AG09319 (cell line): ENCODE measurements around the gene GNG7.
A peak's percentile ranks its signal among the peaks of the same experiment; 100 is the strongest.
"Not testable (repeated sequence)": the region's sequence is repeated elsewhere in the genome, so short reads cannot be mapped to it uniquely, and the experiment has no call there.

Experiments
- DNase-seq: peaks from one replicate; pipeline ENCODE4 v3.0.0-alpha.2; 2010; ENCODE audit warnings: low read depth; ENCODE audit errors: extremely low read depth
- TF ChIP-seq, protein P1 (sequence below): IDR thresholded peaks from 2 replicates; pipeline ENCODE4 v1.5.1; 2011; ENCODE audit warnings: low read depth, mild to moderate bottlenecking, inconsistent platforms, low read length, moderate library complexity

The GNG7 gene

DNA sequence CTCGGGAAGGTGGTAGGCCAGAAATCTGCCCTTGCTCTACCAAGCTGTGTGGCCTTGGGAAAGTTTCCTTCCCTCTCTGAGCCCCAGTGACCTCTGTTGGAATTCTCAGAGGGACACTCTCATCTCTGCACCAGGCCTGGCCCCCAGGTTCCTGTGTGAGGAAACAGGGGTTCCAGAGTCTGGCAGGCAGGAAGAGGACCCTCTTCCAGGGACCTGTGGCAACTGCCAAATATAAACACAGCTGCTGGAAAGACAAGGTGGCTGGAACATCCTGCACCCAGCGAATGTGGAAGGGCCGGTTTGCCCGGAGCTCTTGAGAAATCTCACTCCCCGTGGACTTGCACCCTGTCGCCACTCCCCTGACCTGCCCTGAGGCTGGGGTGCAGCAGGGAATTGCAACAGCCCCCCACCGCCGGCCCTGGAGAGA, 173.8 kb downstream of the GNG7 start:
- TF ChIP-seq, protein P1, sequence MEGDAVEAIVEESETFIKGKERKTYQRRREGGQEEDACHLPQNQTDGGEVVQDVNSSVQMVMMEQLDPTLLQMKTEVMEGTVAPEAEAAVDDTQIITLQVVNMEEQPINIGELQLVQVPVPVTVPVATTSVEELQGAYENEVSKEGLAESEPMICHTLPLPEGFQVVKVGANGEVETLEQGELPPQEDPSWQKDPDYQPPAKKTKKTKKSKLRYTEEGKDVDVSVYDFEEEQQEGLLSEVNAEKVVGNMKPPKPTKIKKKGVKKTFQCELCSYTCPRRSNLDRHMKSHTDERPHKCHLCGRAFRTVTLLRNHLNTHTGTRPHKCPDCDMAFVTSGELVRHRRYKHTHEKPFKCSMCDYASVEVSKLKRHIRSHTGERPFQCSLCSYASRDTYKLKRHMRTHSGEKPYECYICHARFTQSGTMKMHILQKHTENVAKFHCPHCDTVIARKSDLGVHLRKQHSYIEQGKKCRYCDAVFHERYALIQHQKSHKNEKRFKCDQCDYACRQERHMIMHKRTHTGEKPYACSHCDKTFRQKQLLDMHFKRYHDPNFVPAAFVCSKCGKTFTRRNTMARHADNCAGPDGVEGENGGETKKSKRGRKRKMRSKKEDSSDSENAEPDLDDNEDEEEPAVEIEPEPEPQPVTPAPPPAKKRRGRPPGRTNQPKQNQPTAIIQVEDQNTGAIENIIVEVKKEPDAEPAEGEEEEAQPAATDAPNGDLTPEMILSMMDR, result no peak
- DNase-seq, result no peak

DNA sequence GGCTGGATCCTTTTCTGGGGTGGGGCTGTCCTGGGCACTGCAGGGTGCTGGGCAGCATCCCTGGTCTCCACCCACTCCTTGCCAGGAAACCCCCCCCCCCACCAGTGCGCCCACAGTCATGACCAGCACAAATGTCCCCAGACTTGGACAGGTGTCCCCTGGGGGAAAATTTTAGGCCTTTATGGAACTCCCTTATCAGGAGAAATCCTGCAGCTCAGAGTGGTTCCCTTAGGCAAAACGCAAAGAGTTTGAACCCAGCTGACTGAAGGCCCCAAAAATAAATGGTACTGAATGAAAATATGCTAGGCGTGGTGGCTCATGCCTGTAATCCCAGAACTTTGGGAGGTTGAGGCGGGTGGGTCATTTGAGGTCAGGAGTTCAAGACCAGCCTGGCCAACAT, 174.8 kb downstream of the GNG7 start:
- DNase-seq, result no peak
- TF ChIP-seq, protein P1, result no peak

DNA sequence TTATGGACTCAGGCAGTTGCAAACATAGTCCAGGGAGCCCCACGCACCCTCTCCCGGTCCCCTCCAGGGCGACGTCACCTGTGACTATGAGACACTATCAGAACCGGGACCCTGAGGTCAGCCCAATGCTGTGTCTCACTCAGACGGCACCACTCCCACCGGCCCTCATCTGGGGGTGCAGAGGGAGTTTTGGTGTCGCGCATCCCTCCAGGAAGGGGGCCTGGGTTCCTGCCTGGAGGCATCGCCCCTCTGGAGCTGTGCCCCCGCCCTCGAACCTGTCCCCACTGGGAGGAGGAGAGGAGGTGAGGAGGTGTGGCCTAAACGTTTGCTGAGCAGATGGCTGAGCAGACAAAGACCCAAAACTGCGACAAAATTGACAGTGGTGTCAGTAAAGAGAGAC, 175.3 kb downstream of the GNG7 start:
- TF ChIP-seq, protein P1, result no peak
- DNase-seq, result no peak

DNA sequence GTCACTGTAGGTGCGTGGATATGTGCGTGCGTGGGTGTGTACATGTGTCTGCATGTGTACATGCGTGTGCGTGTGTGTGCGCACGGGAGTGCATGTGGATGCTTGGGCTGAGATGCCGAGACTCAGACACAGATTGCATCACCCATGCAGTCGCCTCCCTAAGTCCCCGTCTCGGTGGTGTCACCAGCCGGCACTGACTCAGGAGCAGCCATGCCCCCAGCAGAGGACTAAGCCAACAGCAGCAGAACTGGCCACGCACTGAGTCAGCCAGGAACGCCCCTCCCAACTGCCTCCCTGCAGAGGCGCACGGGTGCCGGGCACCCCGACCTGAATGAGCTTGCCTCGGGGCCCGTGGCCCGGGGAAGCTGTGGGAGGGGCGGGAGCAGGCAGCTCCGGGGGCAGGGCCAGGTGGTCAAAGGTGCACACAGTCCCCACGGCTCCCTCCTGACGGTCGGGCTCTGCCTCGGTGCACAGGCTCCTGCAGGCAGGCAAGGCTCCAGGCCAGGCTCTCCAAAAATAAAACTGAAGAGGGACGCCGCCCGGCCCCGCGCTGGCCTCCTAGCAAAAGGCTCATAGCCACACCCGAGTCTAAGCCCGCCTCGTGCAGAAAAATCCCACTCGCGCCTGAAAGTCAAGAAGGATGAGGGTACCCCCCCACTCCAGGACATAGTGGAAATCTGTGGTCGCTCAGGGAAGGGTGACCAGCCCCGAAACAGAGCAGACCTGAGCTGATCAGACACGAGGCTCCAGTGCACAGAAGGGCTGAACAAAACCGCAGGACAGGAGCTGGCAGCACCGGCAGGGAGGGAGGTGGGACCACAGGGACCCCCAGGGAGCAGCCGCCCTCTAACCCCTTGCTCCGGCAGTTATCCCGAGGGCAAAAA, 177.4 kb downstream of the GNG7 start:
- TF ChIP-seq, protein P1, result no peak
- no peak for DNase-seq

DNA sequence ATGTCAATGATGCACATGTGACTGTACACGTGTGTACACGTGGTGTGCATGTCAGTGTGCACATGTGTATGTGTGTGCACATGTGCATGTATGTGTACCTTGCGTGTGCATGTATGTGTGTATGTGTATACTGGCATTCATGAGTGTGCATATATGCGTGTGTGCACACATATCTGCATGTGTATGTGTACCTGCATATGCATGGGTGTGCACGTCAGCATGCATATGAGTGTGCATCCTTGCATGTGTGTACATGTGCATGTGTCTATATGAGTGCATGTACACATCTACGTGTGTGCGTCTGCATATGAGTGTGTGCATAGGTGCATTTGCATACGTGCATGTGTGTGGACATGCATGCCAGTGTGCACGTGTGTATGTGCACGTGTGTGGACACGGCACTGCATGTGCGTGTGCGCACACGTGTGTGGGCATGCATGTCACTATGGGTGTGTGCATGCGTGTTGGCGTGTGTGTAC, 178.1 kb downstream of the GNG7 start:
- no peak for DNase-seq
- TF ChIP-seq, protein P1, result no peak

DNA sequence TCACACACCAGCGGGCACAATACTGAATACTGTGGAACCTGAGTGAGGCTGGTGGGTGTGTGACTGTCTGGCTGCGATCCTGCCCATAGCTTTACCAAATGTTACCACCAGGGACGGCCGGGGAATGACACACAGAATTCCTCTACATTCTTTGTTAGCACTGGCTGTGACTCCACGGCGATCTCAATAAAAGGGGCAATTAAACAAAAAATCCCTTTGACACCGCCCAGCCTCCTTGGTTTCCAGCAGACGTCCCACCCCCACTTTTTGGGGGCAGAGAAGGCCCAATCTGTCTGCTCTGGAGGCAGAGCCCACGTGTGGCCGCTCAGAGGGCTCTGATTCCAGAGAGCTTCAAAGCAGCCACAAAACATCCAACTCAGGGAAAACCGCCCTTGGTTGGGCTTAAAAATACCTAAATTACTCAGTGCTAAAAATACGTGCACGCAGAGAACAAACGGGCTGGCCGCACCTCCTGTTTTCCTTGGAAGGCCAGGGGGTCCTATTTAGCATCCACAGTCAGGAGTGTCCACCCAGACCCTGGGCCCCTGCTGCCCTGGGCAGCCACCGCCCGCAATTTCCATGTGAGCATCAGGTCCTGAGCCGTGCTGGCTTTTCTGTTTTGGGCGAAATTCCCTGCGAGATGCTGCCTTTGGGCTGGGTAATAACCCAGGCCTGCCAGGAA, 178.7 kb downstream of the GNG7 start:
- no peak for DNase-seq
- TF ChIP-seq, protein P1, result peak; percentile 31

DNA sequence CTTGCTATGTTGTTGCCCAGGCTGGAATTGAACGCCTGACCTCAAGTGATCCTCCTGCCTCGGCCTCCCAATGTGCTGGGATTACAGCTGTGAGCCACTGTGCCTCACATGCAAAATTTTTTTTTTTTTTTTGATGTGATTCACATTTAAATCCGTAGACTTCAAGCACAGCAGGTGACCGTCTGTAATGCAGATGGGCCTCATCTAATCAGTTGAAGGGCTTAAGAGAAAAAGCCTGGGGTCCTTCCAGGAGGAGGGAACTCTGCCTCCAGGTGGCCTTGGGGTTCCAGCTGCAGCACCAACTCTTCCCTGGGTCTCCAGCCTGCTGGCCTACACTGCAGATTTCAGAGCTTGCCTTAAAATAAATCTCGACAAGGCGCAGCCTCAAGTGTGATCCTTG, 183.0 kb downstream of the GNG7 start:
- no peak for DNase-seq

DNA sequence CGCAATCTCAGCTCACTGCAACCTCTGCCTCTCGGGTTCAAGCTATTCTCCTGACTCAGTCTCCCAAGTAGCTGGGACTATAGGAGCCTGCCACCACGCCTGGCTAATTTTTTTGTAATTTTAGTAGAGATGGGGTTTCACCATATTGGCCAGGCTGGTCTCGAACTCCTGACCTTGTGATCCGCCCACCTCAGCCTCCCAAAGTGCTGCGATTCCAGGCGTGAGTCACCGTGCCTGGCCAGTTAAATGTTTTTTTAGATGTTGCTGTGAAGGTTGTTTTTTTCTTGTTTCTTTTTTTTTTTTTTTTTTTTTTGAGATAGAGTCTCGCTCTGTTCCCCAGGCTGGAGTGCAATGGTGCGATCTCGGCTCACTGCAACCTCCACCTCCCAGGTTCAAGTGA, 183.6 kb downstream of the GNG7 start:
- not testable (repeated sequence) for DNase-seq

More for the DNA sequence above, 183.0 kb downstream of the GNG7 start:
- TF ChIP-seq, protein P1, result no peak
